Left lung (tissue), 10 donors: ENCODE measurements around the gene SCUBE1. TPM values are rescaled to one million over a fixed set of nuclear protein-coding genes. Genes with fewer than 3 reads are reported as not detected.
A peak's percentile ranks its signal among the peaks of the same experiment; 100 is the strongest.

Source experiments
- ATAC-seq: fragments of 200-7000 bp; cut with Tn5 transposase; one replicate; pipeline ENCODE4 v1.9.1; 2020; ENCODE audit warnings: moderate library complexity
- DNase-seq, 4 donors: peaks; one replicate each; pipeline ENCODE4 v3.0.0-alpha.2; 2013 to 2020
- H3K27ac ChIP-seq, 2 donors: fragments of 200-600 bp; sonication (generic) in 1 of 2; one replicate each; pipeline versions ENCODE4 v1.5.0 to v1.8.0; 2020 to 2021
- H3K27me3 ChIP-seq, 2 donors: fragments of 200-600 bp; sonication (generic) in 1 of 2; one replicate each; pipeline versions ENCODE4 v1.5.0 to v1.8.0; 2020 to 2021
- H3K36me3 ChIP-seq, 2 donors: fragments of 200-600 bp; sonication (generic) in 1 of 2; one replicate each; pipeline versions ENCODE4 v1.5.0 to v1.8.0; 2020 to 2021
- H3K4me1 ChIP-seq, 2 donors: fragments of 200-600 bp; one replicate each; pipeline ENCODE4 v1.8.0; 2021
- H3K4me3 ChIP-seq, 2 donors: fragments of 200-600 bp; sonication (generic) in 1 of 2; one replicate each; pipeline versions ENCODE4 v1.5.0 to v1.8.0; 2020 to 2021; ENCODE audit warnings: mild to moderate bottlenecking in 1 of 2
- H3K9me3 ChIP-seq, 2 donors: fragments of 200-600 bp; sonication (generic) in 1 of 2; one replicate each; pipeline versions ENCODE4 v1.5.0 to v1.8.0; 2020 to 2021
- intact Hi-C, 2 donors: fragments of 100-400 bp; cut with DNase I; formaldehyde crosslinking; loops; one replicate each; pipeline versions ENCODE4 v1.11.2 to v1.14.2; 2022
- polyA plus RNA-seq, 6 donors: library from polyadenylated mRNA; unstranded; fragments of 120-200 nt; gene quantifications; one replicate each; pipeline ENCODE4 v1.2.1, GENCODE V29; 2013; ENCODE audit not compliant: insufficient read length in 6 of 6
- total RNA-seq, 2 donors: library from RNA; stranded (reverse); fragmentation: NEBNext Ultra II Directional; extraction: Animal tissue kit (Norgen Biotek cat#: 25700); gene quantifications; one replicate each; pipeline ENCODE4 v1.2.1, GENCODE V29; 2021
- TF ChIP-seq, protein P1 (sequence below), 2 donors: fragments of 200-600 bp; sonication (generic) in 1 of 2; IDR thresholded peaks; one replicate each; pipeline versions ENCODE4 v1.5.0 to v1.8.0; 2021; ENCODE audit warnings: antibody characterized with exemption in 2 of 2
- donor health status: DM: no; HTN: yes; CAD: no.
- donor health status: DM: no; HTN: no; CAD: no.

Gene SCUBE1
- total and polyA plus RNA-seq, 8 donors, result 1.1 to 5.0 (median 2.0) TPM

DNA sequence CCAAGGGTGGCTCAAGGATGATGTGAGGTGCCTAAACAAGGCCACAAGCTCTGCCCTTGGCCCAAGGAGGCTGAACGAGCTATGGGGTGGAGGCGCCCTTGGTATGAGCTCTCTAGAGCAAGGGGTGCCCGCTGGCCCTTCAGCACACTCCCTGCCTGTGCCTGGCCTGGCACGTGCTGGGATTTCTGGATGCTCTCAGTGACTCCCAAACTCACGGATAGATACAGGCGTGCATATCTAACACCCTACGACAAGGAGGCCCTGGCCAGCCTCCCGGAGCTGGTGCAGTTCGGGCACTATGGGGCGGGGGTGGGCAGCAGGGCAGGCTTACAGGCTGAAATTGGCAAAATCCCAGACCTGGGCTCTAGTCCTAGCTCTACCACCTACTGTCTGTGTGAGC lies 30.6 kb downstream of the SCUBE1 start:
- H3K36me3 ChIP-seq, result no peaks in the 10 kb centered on the region
- H3K27ac ChIP-seq, result no peak overlapping the region
- intact Hi-C loops, result no loop called here
- H3K4me1 ChIP-seq, result no peaks in the 10 kb centered on the region
- no peak for ATAC-seq
- no peak overlapping the region for H3K4me3 ChIP-seq
- DNase-seq, result peak in 1 of 4 donors; percentile 37
- H3K27me3 ChIP-seq, result no peaks in the 10 kb centered on the region
- H3K9me3 ChIP-seq, result no peaks in the 10 kb centered on the region
- TF ChIP-seq, protein P1, sequence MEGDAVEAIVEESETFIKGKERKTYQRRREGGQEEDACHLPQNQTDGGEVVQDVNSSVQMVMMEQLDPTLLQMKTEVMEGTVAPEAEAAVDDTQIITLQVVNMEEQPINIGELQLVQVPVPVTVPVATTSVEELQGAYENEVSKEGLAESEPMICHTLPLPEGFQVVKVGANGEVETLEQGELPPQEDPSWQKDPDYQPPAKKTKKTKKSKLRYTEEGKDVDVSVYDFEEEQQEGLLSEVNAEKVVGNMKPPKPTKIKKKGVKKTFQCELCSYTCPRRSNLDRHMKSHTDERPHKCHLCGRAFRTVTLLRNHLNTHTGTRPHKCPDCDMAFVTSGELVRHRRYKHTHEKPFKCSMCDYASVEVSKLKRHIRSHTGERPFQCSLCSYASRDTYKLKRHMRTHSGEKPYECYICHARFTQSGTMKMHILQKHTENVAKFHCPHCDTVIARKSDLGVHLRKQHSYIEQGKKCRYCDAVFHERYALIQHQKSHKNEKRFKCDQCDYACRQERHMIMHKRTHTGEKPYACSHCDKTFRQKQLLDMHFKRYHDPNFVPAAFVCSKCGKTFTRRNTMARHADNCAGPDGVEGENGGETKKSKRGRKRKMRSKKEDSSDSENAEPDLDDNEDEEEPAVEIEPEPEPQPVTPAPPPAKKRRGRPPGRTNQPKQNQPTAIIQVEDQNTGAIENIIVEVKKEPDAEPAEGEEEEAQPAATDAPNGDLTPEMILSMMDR (IDR thresholded peaks at IDR 0.05), result no peak

GRCh38 chr22:43310798-43311197 lies 32.4 kb downstream of the SCUBE1 start:
- intact Hi-C loops, result no loop called here
- no peaks in the 10 kb centered on the region for H3K9me3 ChIP-seq

DNA sequence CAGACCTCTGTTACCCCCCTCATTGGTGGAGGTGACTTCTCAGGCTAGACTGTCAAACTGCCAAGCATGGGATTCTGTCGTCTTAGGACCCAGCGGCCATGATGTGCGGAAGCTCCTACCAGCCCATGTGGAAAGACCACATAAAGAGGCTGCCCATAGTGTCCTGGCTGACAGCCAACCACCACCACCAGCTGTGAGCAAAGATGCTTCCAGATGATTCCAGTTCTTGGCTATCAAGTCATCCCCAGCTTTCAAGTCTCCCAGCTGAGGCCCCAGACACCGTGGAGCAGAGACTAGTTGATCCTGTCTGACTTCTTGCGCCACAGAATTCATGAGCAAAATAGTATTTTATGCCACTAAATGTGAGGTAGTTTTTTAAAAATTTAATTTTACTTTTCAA lies 32.9 kb downstream of the SCUBE1 start:
- intact Hi-C loops, result no loop called here
- H3K27ac ChIP-seq, result no peak overlapping the region
- DNase-seq (no peak), ATAC-seq (no peak)
- H3K9me3 ChIP-seq, result no peaks in the 10 kb centered on the region
- H3K36me3 ChIP-seq, result no peaks in the 10 kb centered on the region
- no peak overlapping the region for H3K4me3 ChIP-seq
- no peaks in the 10 kb centered on the region for H3K4me1 ChIP-seq
- TF ChIP-seq, protein P1 (IDR thresholded peaks at IDR 0.05), result no peak
- H3K27me3 ChIP-seq, result no peaks in the 10 kb centered on the region

More at GRCh38 chr22:43310798-43311197, 32.4 kb downstream of the SCUBE1 start:
- Histone ChIP-seq H3K4me1 (no peaks in the 10 kb centered on the region), H3K36me3 (no peaks in the 10 kb centered on the region), H3K27ac (no peak overlapping the region), H3K27me3 (no peaks in the 10 kb centered on the region), H3K4me3 (no peak overlapping the region)
- DNase-seq, result no peak
- no peak for ATAC-seq
- TF ChIP-seq, protein P1 (IDR thresholded peaks at IDR 0.05), result no peak

DNA sequence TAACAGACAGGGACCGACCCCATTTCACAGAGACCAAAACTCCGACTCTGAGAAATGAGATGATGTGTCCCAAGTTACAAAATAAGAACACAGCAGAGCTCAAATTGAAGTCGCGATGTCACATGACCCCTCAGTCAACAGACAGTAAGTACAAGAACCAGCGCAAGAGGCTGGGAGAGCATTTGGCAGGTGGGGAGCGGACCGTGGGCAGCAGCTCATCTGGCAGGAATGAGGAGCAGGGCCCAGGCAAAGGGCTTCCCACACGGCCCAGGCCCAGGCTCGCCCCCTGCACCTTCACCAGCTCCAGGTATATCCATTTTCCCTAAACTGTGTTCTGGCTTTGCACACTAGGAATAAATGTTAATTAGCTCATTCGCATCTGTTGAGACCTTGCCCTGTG lies 34.3 kb downstream of the SCUBE1 start:
- no peak overlapping the region for H3K4me3 ChIP-seq
- H3K27me3 ChIP-seq, result no peaks in the 10 kb centered on the region
- no peaks in the 10 kb centered on the region for H3K4me1 ChIP-seq
- H3K36me3 ChIP-seq, result no peaks in the 10 kb centered on the region
- DNase-seq (peak in 1 of 4 donors; percentile 53), ATAC-seq (no peak)
- H3K27ac ChIP-seq, result no peak overlapping the region
- intact Hi-C loops, result no loop called here
- H3K9me3 ChIP-seq, result no peaks in the 10 kb centered on the region
- TF ChIP-seq, protein P1 (IDR thresholded peaks at IDR 0.05), result no peak

DNA sequence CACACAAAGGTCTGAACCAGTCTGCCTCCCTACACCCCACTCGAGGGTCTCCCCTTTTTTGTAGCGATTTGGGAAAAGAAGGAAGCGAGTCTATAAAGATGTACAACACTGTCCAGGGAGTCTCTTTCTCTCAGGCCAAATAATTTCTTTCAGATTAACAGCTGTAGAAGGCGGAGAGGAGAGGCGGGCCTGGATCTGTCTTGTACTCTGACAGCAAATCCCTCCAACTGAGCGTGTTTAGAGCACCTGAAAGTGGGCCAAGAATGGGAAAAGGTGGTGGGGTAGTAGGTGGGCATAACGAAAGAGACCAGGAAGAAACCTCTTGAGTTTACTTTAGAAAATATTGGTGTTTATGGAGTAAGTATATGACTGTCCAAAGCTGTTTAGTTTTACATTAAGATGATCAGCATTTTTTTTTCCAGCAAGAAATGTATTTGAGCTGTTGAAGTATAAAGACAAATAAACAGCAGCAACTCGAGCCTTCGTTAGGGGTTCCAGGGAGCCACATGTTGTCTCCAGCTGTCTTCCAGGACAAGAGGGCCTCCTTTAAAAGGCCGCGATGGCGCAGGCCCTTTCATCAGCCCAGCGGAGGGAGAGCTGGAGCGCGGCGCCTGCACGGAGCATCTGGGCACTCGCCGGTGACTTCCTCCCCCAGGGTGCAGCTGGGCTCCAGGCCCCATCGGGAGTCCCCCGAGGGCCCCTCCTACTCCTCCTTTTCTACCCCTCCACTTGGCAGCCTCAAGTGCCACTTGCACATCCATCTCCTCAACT lies 34.9 kb downstream of the SCUBE1 start:
- no peaks in the 10 kb centered on the region for H3K4me1 ChIP-seq
- H3K27ac ChIP-seq, result no peak overlapping the region
- intact Hi-C loops, result no loop called here
- TF ChIP-seq, protein P1 (IDR thresholded peaks at IDR 0.05), result no peak
- no peak overlapping the region for H3K4me3 ChIP-seq
- H3K36me3 ChIP-seq, result no peaks in the 10 kb centered on the region
- ATAC-seq, result peak; percentile 10
- no peaks in the 10 kb centered on the region for H3K9me3 ChIP-seq
- DNase-seq, result peak in 2 of 4 donors; percentile 62 to 63
- no peaks in the 10 kb centered on the region for H3K27me3 ChIP-seq
